NCI-H2196 treated with DMSO at 0.1 percent for 48 hours (cell line): ENCODE data around the gene UPK3BL2.
"Not testable (repeated sequence)": the region's sequence is repeated elsewhere in the genome, so short reads cannot be mapped to it uniquely, and the experiment has no call there.

ENCODE experiments used
- DNase-seq: peaks from one replicate; lab custom pipeline; 2025; ENCODE audit not compliant: unreplicated experiment; lab: John Stamatoyannopoulos, UW

The UPK3BL2 gene

GRCh38 chr7:102543596-102543995 lies at the start of gene UPK3BL2:
Gene UPK3BL2, minus strand, starts transcription at chr7:102543696. Its CDS starts 60 bp downstream, at chr7:102543636.
- DNase-seq = not testable (repeated sequence)

GRCh38 chr7:102592477-102593019 lies 49.1 kb upstream of the UPK3BL2 start:
- DNase-seq = not testable (repeated sequence)

GRCh38 chr7:102589857-102590256 lies 46.4 kb upstream of the UPK3BL2 start:
- DNase-seq = not testable (repeated sequence)

GRCh38 chr7:102583495-102583894 lies 40.0 kb upstream of the UPK3BL2 start:
- not testable (repeated sequence) for DNase-seq

- not testable (repeated sequence) for DNase-seq
These were observed 38.2 kb upstream of the UPK3BL2 start for GRCh38 chr7:102581722-102582121.

- not testable (repeated sequence) for DNase-seq
These were observed 35.0 kb upstream of the UPK3BL2 start for GRCh38 chr7:102578486-102578885.

- DNase-seq = not testable (repeated sequence)
These were observed 34.1 kb upstream of the UPK3BL2 start for GRCh38 chr7:102577315-102578240.

GRCh38 chr7:102576363-102576762 lies 32.9 kb upstream of the UPK3BL2 start:
- not testable (repeated sequence) for DNase-seq

GRCh38 chr7:102574607-102575006 lies 31.1 kb upstream of the UPK3BL2 start:
- not testable (repeated sequence) for DNase-seq

- not testable (repeated sequence) for DNase-seq
These were observed 29.1 kb upstream of the UPK3BL2 start, which contains the start of gene POLR2J3 for GRCh38 chr7:102572261-102573239. Gene POLR2J3, minus strand, starts transcription at chr7:102572583. Its CDS starts 62 bp downstream, at chr7:102572521.

GRCh38 chr7:102568620-102569019 lies 25.1 kb upstream of the UPK3BL2 start:
- DNase-seq = not testable (repeated sequence)

GRCh38 chr7:102550808-102551422 lies 7.4 kb upstream of the UPK3BL2 start, which contains the start of gene SPDYE2:
Gene SPDYE2, plus strand, starts transcription at chr7:102551226. Its CDS starts 2,030 bp downstream, at chr7:102553256.
- DNase-seq = not testable (repeated sequence)

- DNase-seq = not testable (repeated sequence)
These were observed 2.9 kb upstream of the UPK3BL2 start for GRCh38 chr7:102546353-102546752.

- not testable (repeated sequence) for DNase-seq
These were observed 1.8 kb upstream of the UPK3BL2 start for GRCh38 chr7:102545288-102545687.

- not testable (repeated sequence) for DNase-seq
These were observed 876 bp upstream of the UPK3BL2 start for GRCh38 chr7:102544372-102544771.

GRCh38 chr7:102542771-102543170 lies 725 bp downstream of the UPK3BL2 start:
- not testable (repeated sequence) for DNase-seq

- not testable (repeated sequence) for DNase-seq
These were observed 1.4 kb downstream of the UPK3BL2 start for GRCh38 chr7:102542083-102542482.

- DNase-seq = not testable (repeated sequence)
These were observed 2.9 kb downstream of the UPK3BL2 start for GRCh38 chr7:102540604-102541003.

- not testable (repeated sequence) for DNase-seq
These were observed 8.4 kb downstream of the UPK3BL2 start for GRCh38 chr7:102535062-102535615.

- DNase-seq = not testable (repeated sequence)
These were observed 11.4 kb downstream of the UPK3BL2 start for GRCh38 chr7:102532127-102532526.
